Suppressor macrophage (primary cell): ENCODE measurements around the gene IKZF3.
"Not testable (repeated sequence)": the region's sequence is repeated elsewhere in the genome, so short reads cannot be mapped to it uniquely, and the experiment has no call there.

ENCODE experiments used
- DNase-seq, 4 experiments: peaks; one replicate each; pipeline ENCODE4 v3.0.0-alpha.2; 2020 to 2022

Gene IKZF3

GRCh38 chr17:39716073-39716818 lies 147.9 kb downstream of the IKZF3 start:
- no peak for DNase-seq

- no peak for DNase-seq
Measured at GRCh38 chr17:39715375-39716072, 148.6 kb downstream of the IKZF3 start.

- DNase-seq = no peak
Measured at GRCh38 chr17:39714234-39714633, 149.9 kb downstream of the IKZF3 start.

- DNase-seq = no peak
Measured at GRCh38 chr17:39711851-39712250, 152.3 kb downstream of the IKZF3 start.

GRCh38 chr17:39711071-39711470 lies 153.0 kb downstream of the IKZF3 start:
- not testable (repeated sequence) for DNase-seq

- DNase-seq = no peak
Measured at GRCh38 chr17:39709998-39710964, 153.8 kb downstream of the IKZF3 start.

- no peak for DNase-seq
Measured at GRCh38 chr17:39709319-39709997, 154.7 kb downstream of the IKZF3 start.
